Measurements from ENCODE around the gene CFAP100.

The CFAP100 gene

GRCh38 chr3:126445506-126445905 is 50.8 kb downstream of the CFAP100 start:
- Histone ChIP-seq H3K36me3 (ENCODE audit: insufficient read depth, low read length) (no peaks in the 10 kb centered on the region), H3K9me3 (ENCODE audit: low read length) (no peaks in the 10 kb centered on the region), H2AFZ (ENCODE audit: low read length) (no peak overlapping the region), H3K4me1 (ENCODE audit: insufficient read depth, low read length, severe bottlenecking) (no peaks in the 10 kb centered on the region), H4K20me1 (ENCODE audit: insufficient read depth, low read length) (no peaks in the 10 kb centered on the region), H3K27me3 (ENCODE audit: insufficient read depth, low read length) (no peaks in the 10 kb centered on the region), H3K9me2 (ENCODE audit: low read depth, low read length) (no peaks in the 10 kb centered on the region), H3K4me2 (ENCODE audit: low read length) (no peak overlapping the region), H3F3A (ENCODE audit: insufficient read depth, low read length) (no peaks in the 10 kb centered on the region), H3K4me3 (ENCODE audit: low read depth, low read length, poor library complexity, severe bottlenecking) (no peak overlapping the region), H3K27ac (ENCODE audit: low read depth, low read length, poor library complexity, severe bottlenecking) (no peak overlapping the region), H3K79me2 (ENCODE audit: insufficient read depth, low read length) (no peaks in the 10 kb centered on the region), H3K9ac (ENCODE audit: low read length) (no peak overlapping the region)
- TF ChIP-seq CTCF (IDR thresholded peaks at IDR 0.05; ENCODE audit: low read length) (no peak), EZH2 (IDR thresholded peaks at IDR 0.05; ENCODE audit: borderline replicate concordance, low read length) (no peak)

GRCh38 chr3:126446301-126446700 is 51.6 kb downstream of the CFAP100 start:
- TF ChIP-seq CTCF (IDR thresholded peaks at IDR 0.05; ENCODE audit: low read length), result no peak
- no peak for TF ChIP-seq EZH2 (IDR thresholded peaks at IDR 0.05; ENCODE audit: borderline replicate concordance, low read length)
- no peak overlapping the region for H3K9ac ChIP-seq (ENCODE audit: low read length)
- peaks cover under 1% of the 10 kb centered on the region; the same call in 1 of the 2 replicates for H3K36me3 ChIP-seq (ENCODE audit: insufficient read depth, low read length)
- H2AFZ ChIP-seq (ENCODE audit: low read length), result no peak overlapping the region
- H3K9me2 ChIP-seq (ENCODE audit: low read depth, low read length), result no peaks in the 10 kb centered on the region
- no peak overlapping the region for H3K4me2 ChIP-seq (ENCODE audit: low read length)
- H3K27me3 ChIP-seq (ENCODE audit: insufficient read depth, low read length), result no peaks in the 10 kb centered on the region
- H3K79me2 ChIP-seq (ENCODE audit: insufficient read depth, low read length), result no peaks in the 10 kb centered on the region
- no peak overlapping the region for H3K27ac ChIP-seq (ENCODE audit: low read depth, low read length, poor library complexity, severe bottlenecking)
- H4K20me1 ChIP-seq (ENCODE audit: insufficient read depth, low read length), result no peaks in the 10 kb centered on the region
- H3K4me3 ChIP-seq (ENCODE audit: low read depth, low read length, poor library complexity, severe bottlenecking), result no peak overlapping the region
- H3K9me3 ChIP-seq (ENCODE audit: low read length), result no peaks in the 10 kb centered on the region
- no peaks in the 10 kb centered on the region for H3F3A ChIP-seq (ENCODE audit: insufficient read depth, low read length)
- no peaks in the 10 kb centered on the region for H3K4me1 ChIP-seq (ENCODE audit: insufficient read depth, low read length, severe bottlenecking)

GRCh38 chr3:126446791-126447190 is 52.1 kb downstream of the CFAP100 start:
- Histone ChIP-seq H3K27ac (ENCODE audit: low read depth, low read length, poor library complexity, severe bottlenecking) (no peak overlapping the region), H3K79me2 (ENCODE audit: insufficient read depth, low read length) (no peaks in the 10 kb centered on the region), H4K20me1 (ENCODE audit: insufficient read depth, low read length) (no peaks in the 10 kb centered on the region), H3F3A (ENCODE audit: insufficient read depth, low read length) (no peaks in the 10 kb centered on the region), H3K4me3 (ENCODE audit: low read depth, low read length, poor library complexity, severe bottlenecking) (no peak overlapping the region), H3K27me3 (ENCODE audit: insufficient read depth, low read length) (no peaks in the 10 kb centered on the region), H3K9me3 (ENCODE audit: low read length) (no peaks in the 10 kb centered on the region), H3K36me3 (ENCODE audit: insufficient read depth, low read length) (peaks cover 6% of the 10 kb centered on the region; the same call in 1 of the 2 replicates), H2AFZ (ENCODE audit: low read length) (no peak overlapping the region), H3K9me2 (ENCODE audit: low read depth, low read length) (no peaks in the 10 kb centered on the region), H3K4me1 (ENCODE audit: insufficient read depth, low read length, severe bottlenecking) (no peaks in the 10 kb centered on the region), H3K4me2 (ENCODE audit: low read length) (no peak overlapping the region), H3K9ac (ENCODE audit: low read length) (no peak overlapping the region)
- TF ChIP-seq EZH2 (IDR thresholded peaks at IDR 0.05; ENCODE audit: borderline replicate concordance, low read length) (no peak), CTCF (IDR thresholded peaks at IDR 0.05; ENCODE audit: low read length) (no peak)

All from OCI-LY1 (cell line).